ENCODE results near the gene PPM1B.

Gene PPM1B

DNA sequence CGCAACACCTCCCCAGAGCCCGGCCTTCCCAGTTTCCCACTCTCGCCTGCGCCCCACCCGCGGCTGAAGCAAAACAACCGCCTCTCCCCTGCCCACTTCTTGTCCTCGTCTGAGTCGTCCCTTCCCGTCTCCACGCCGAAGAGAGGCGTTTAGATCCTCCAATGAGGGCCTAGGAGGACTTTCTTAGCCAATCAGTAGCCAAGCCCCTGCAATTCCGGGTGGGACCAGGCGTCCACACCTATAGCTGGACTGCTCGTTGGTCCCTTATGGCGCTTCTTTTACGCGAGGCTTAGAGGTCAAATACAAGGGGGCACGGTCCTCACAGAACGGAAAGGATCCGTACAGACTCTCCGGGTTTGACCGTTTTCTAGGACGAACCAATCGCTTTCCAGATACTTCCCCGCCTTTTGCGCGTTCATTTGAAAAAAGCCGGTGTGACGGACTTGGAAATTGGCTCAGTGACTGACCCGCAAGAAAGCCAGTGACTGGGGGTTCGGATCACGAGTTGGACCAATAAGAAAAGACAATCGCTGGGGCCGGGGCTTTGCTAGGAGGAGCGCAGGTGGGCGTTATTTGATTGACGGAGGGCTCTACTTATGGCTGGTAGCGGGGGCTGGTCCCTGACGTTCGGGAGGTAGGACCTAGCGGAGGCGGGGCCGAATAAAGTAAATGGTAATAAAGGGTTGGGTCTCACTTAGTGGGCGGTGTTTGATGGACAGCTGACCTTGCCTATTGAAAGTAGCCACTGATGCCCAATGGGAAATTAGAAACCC, 581 bp upstream of the PPM1B start:
- Histone ChIP-seq H3K4me3 (ENCODE audit: low read depth, low read length) (peak overlapping the region; percentile 58), H3K9me3 (ENCODE audit: control insufficient read depth, insufficient read depth, low read depth, low read length) (no peaks in the 10 kb centered on the region), H3K4me1 (ENCODE audit: control insufficient read depth, insufficient read depth, low read length) (peaks cover 2% of the 10 kb centered on the region; the same call in 1 of the 2 replicates), H3K27ac (ENCODE audit: extremely low read depth, low read depth, low read length) (peak overlapping the region; percentile 79), H3K36me3 (ENCODE audit: control insufficient read depth in 2 of 2, insufficient read depth in 1 of 2, low read length in 2 of 2) (no peaks in the 10 kb centered on the region; a peak in 1 of 3 replicates)
- CTCF ChIA-PET, result interaction anchor here (1.0 kb wide), 1 partner anchor 124 kb away, joined by 3 read pairs; no protein-coding TSS in a partner anchor
- POLR2A ChIA-PET, result interaction anchor here (0.6 to 2.0 kb wide), 17 partner anchors 10 to 495 kb away, joined by 3 to 12 read pairs (median 3); partner anchors contain the start of genes CAMKMT and PREPL
- no peak for TF ChIP-seq YY2 (tag by site-specific recombination; IDR thresholded peaks at IDR 0.05)
- TF ChIP-seq, protein P1, sequence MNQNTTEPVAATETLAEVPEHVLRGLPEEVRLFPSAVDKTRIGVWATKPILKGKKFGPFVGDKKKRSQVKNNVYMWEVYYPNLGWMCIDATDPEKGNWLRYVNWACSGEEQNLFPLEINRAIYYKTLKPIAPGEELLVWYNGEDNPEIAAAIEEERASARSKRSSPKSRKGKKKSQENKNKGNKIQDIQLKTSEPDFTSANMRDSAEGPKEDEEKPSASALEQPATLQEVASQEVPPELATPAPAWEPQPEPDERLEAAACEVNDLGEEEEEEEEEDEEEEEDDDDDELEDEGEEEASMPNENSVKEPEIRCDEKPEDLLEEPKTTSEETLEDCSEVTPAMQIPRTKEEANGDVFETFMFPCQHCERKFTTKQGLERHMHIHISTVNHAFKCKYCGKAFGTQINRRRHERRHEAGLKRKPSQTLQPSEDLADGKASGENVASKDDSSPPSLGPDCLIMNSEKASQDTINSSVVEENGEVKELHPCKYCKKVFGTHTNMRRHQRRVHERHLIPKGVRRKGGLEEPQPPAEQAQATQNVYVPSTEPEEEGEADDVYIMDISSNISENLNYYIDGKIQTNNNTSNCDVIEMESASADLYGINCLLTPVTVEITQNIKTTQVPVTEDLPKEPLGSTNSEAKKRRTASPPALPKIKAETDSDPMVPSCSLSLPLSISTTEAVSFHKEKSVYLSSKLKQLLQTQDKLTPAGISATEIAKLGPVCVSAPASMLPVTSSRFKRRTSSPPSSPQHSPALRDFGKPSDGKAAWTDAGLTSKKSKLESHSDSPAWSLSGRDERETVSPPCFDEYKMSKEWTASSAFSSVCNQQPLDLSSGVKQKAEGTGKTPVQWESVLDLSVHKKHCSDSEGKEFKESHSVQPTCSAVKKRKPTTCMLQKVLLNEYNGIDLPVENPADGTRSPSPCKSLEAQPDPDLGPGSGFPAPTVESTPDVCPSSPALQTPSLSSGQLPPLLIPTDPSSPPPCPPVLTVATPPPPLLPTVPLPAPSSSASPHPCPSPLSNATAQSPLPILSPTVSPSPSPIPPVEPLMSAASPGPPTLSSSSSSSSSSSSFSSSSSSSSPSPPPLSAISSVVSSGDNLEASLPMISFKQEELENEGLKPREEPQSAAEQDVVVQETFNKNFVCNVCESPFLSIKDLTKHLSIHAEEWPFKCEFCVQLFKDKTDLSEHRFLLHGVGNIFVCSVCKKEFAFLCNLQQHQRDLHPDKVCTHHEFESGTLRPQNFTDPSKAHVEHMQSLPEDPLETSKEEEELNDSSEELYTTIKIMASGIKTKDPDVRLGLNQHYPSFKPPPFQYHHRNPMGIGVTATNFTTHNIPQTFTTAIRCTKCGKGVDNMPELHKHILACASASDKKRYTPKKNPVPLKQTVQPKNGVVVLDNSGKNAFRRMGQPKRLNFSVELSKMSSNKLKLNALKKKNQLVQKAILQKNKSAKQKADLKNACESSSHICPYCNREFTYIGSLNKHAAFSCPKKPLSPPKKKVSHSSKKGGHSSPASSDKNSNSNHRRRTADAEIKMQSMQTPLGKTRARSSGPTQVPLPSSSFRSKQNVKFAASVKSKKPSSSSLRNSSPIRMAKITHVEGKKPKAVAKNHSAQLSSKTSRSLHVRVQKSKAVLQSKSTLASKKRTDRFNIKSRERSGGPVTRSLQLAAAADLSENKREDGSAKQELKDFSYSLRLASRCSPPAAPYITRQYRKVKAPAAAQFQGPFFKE (tag by site-specific recombination; IDR thresholded peaks at IDR 0.05; ENCODE audit: borderline replicate concordance), result no peak
- TF ChIP-seq ZNF777 (tag by site-specific recombination; IDR thresholded peaks at IDR 0.05; ENCODE audit: borderline replicate concordance), result no peak
- TF ChIP-seq, protein P2, sequence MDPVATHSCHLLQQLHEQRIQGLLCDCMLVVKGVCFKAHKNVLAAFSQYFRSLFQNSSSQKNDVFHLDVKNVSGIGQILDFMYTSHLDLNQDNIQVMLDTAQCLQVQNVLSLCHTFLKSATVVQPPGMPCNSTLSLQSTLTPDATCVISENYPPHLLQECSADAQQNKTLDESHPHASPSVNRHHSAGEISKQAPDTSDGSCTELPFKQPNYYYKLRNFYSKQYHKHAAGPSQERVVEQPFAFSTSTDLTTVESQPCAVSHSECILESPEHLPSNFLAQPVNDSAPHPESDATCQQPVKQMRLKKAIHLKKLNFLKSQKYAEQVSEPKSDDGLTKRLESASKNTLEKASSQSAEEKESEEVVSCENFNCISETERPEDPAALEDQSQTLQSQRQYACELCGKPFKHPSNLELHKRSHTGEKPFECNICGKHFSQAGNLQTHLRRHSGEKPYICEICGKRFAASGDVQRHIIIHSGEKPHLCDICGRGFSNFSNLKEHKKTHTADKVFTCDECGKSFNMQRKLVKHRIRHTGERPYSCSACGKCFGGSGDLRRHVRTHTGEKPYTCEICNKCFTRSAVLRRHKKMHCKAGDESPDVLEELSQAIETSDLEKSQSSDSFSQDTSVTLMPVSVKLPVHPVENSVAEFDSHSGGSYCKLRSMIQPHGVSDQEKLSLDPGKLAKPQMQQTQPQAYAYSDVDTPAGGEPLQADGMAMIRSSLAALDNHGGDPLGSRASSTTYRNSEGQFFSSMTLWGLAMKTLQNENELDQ (tag by site-specific recombination; IDR thresholded peaks at IDR 0.05; ENCODE audit: low read depth), result no peak
- TF ChIP-seq, protein P3, sequence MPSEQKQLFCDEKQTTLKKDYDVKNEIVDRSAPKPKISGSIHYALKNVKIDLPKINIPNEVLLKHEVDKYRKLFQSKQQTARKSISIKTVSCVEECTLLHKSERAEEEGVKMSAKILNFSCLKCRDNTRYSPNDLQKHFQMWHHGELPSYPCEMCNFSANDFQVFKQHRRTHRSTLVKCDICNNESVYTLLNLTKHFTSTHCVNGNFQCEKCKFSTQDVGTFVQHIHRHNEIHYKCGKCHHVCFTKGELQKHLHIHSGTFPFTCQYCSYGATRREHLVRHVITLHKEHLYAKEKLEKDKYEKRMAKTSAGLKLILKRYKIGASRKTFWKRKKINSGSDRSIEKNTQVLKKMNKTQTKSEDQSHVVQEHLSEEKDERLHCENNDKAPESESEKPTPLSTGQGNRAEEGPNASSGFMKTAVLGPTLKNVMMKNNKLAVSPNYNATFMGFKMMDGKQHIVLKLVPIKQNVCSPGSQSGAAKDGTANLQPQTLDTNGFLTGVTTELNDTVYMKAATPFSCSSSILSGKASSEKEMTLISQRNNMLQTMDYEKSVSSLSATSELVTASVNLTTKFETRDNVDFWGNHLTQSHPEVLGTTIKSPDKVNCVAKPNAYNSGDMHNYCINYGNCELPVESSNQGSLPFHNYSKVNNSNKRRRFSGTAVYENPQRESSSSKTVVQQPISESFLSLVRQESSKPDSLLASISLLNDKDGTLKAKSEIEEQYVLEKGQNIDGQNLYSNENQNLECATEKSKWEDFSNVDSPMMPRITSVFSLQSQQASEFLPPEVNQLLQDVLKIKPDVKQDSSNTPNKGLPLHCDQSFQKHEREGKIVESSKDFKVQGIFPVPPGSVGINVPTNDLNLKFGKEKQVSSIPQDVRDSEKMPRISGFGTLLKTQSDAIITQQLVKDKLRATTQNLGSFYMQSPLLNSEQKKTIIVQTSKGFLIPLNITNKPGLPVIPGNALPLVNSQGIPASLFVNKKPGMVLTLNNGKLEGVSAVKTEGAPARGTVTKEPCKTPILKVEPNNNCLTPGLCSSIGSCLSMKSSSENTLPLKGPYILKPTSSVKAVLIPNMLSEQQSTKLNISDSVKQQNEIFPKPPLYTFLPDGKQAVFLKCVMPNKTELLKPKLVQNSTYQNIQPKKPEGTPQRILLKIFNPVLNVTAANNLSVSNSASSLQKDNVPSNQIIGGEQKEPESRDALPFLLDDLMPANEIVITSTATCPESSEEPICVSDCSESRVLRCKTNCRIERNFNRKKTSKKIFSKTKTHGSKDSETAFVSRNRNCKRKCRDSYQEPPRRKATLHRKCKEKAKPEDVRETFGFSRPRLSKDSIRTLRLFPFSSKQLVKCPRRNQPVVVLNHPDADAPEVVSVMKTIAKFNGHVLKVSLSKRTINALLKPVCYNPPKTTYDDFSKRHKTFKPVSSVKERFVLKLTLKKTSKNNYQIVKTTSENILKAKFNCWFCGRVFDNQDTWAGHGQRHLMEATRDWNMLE (tag by site-specific recombination; conservative IDR thresholded peaks at IDR 0.05; ENCODE audit: low read depth), result no peak
- no peak for TF ChIP-seq ZNF830 (tag by site-specific recombination; IDR thresholded peaks at IDR 0.05; ENCODE audit: low read depth)
- TF ChIP-seq ZNF138 (tag by site-specific recombination; IDR thresholded peaks at IDR 0.05; ENCODE audit: borderline replicate concordance), result no peak
- no peak for TF ChIP-seq ZNF292 (tag by site-specific recombination; IDR thresholded peaks at IDR 0.05; ENCODE audit: borderline replicate concordance, low read depth)
- no peak for TF ChIP-seq ZNF394 (tag by site-specific recombination; IDR thresholded peaks at IDR 0.05; ENCODE audit: borderline replicate concordance)
- TF ChIP-seq, protein P4, sequence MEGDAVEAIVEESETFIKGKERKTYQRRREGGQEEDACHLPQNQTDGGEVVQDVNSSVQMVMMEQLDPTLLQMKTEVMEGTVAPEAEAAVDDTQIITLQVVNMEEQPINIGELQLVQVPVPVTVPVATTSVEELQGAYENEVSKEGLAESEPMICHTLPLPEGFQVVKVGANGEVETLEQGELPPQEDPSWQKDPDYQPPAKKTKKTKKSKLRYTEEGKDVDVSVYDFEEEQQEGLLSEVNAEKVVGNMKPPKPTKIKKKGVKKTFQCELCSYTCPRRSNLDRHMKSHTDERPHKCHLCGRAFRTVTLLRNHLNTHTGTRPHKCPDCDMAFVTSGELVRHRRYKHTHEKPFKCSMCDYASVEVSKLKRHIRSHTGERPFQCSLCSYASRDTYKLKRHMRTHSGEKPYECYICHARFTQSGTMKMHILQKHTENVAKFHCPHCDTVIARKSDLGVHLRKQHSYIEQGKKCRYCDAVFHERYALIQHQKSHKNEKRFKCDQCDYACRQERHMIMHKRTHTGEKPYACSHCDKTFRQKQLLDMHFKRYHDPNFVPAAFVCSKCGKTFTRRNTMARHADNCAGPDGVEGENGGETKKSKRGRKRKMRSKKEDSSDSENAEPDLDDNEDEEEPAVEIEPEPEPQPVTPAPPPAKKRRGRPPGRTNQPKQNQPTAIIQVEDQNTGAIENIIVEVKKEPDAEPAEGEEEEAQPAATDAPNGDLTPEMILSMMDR (tag by site-specific recombination; IDR thresholded peaks at IDR 0.05), result no peak
- TF ChIP-seq, protein P5, sequence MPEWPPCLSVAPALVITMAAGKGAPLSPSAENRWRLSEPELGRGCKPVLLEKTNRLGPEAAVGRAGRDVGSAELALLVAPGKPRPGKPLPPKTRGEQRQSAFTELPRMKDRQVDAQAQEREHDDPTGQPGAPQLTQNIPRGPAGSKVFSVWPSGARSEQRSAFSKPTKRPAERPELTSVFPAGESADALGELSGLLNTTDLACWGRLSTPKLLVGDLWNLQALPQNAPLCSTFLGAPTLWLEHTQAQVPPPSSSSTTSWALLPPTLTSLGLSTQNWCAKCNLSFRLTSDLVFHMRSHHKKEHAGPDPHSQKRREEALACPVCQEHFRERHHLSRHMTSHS (tag by site-specific recombination; IDR thresholded peaks at IDR 0.05), result no peak
- TF ChIP-seq ZBTB48 (tag by site-specific recombination; IDR thresholded peaks at IDR 0.05), result no peak; the same call in 1 of the 2 replicates
- TF ChIP-seq KLF9 (tag by site-specific recombination; IDR thresholded peaks at IDR 0.05; ENCODE audit: low read depth), result peak; percentile 29
- TF ChIP-seq, protein P6, sequence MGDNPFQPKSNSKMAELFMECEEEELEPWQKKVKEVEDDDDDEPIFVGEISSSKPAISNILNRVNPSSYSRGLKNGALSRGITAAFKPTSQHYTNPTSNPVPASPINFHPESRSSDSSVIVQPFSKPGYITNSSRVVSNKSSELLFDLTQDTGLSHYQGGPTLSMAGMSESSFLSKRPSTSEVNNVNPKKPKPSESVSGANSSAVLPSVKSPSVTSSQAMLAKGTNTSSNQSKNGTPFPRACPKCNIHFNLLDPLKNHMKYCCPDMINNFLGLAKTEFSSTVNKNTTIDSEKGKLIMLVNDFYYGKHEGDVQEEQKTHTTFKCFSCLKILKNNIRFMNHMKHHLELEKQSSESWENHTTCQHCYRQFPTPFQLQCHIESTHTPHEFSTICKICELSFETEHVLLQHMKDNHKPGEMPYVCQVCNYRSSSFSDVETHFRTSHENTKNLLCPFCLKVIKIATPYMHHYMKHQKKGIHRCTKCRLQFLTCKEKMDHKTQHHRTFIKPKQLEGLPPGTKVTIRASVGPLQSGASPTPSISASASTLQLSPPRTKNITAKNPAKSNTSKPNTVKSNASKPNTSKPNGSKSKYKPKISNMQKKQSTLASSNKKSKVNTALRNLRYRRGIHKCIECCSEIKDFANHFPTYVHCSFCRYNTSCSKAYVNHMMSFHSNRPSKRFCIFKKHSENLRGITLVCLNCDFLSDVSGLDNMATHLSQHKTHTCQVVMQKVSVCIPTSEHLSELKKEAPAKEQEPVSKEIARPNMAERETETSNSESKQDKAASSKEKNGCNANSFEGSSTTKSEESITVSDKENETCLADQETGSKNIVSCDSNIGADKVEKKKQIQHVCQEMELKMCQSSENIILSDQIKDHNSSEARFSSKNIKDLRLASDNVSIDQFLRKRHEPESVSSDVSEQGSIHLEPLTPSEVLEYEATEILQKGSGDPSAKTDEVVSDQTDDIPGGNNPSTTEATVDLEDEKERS (tag by site-specific recombination; IDR thresholded peaks at IDR 0.05), result no peak
- no peak for TF ChIP-seq ZNF768 (tag by site-specific recombination; IDR thresholded peaks at IDR 0.05)
